BLaER1 (cell line): ENCODE measurements around the gene CLIC1.

Source experiments
- H3K27ac ChIP-seq: shearing (Covaris generic); formaldehyde crosslinking; 2 replicates; pipeline ENCODE4 v1.8.1; 2022
- H3K27me3 ChIP-seq: shearing (Covaris generic); formaldehyde crosslinking; 2 replicates; pipeline ENCODE4 v1.8.1; 2022
- H3K36me3 ChIP-seq: shearing (Covaris generic); formaldehyde crosslinking; 2 replicates; pipeline ENCODE4 v1.8.1; 2022
- H3K4me1 ChIP-seq: shearing (Covaris generic); formaldehyde crosslinking; 2 replicates; pipeline ENCODE4 v1.8.1; 2022
- H3K4me2 ChIP-seq: shearing (Covaris generic); formaldehyde crosslinking; 2 replicates; pipeline ENCODE4 v1.8.1; 2022
- H3K4me3 ChIP-seq: shearing (Covaris generic); formaldehyde crosslinking; 2 replicates; pipeline ENCODE4 v1.8.1; 2022
- H3K9ac ChIP-seq: shearing (Covaris generic); formaldehyde crosslinking; 2 replicates; pipeline ENCODE4 v1.8.1; 2022
- H3K9me3 ChIP-seq: shearing (Covaris generic); formaldehyde crosslinking; 2 replicates; pipeline ENCODE4 v1.8.1; 2022
- H4K20me1 ChIP-seq: shearing (Covaris generic); formaldehyde crosslinking; 2 replicates; pipeline ENCODE4 v1.8.1; 2022
- Cebpa-rat ChIP-seq: shearing (Covaris generic); IDR thresholded peaks from 2 replicates; pipeline ENCODE4 v1.8.1; 2022

Gene CLIC1

DNA sequence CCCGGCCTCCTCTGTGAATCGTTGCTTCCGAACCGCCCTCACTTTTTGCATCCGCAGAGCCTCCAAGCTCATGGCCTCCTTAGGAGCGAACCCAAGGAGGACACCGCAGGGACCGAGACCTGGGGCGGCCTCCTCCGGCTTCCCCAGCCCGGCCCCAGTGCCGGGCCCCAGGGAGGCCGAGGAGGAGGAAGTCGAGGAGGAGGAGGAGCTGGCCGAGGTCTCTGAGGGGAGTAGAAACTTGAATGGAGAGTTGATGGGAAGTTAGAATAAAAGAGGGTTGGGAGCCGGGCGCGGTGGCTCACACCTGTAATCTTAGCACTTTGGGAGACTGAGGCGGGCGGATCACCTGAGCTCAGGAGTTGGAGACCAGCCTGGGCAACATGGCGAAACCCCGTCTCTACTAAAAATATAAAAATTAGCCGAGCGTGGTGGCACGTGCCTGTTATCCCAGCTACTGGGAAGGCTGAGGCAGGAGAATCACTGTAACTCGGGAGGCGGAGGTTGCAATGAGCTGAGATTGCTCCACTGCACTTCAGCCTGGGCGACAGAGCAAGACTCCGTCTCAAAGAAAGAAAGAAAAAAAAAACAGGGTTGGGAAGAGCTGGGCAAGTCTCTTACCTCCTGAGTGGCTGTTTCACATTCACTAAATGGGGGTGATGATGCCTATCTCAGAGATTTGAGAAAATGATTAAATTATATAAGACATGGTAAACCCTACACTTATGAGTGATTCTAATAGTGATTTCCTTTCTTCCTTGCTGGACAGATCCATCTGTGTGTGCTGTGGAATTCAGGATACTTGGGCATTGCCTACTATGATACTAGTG, 4.3 kb upstream of the CLIC1 start:
- Histone ChIP-seq H3K4me3 (peak overlapping the region; percentile 89), H3K4me1 (peaks cover 66% of the 10 kb centered on the region), H3K27ac (peak overlapping the region; percentile 96), H3K4me2 (peak overlapping the region; percentile 98), H3K9ac (peak overlapping the region; percentile 97), H3K9me3 (no peaks in the 10 kb centered on the region), H3K27me3 (no peaks in the 10 kb centered on the region), H4K20me1 (no peaks in the 10 kb centered on the region), H3K36me3 (peaks cover 41% of the 10 kb centered on the region)
- TF ChIP-seq Cebpa-rat: no peak

DNA sequence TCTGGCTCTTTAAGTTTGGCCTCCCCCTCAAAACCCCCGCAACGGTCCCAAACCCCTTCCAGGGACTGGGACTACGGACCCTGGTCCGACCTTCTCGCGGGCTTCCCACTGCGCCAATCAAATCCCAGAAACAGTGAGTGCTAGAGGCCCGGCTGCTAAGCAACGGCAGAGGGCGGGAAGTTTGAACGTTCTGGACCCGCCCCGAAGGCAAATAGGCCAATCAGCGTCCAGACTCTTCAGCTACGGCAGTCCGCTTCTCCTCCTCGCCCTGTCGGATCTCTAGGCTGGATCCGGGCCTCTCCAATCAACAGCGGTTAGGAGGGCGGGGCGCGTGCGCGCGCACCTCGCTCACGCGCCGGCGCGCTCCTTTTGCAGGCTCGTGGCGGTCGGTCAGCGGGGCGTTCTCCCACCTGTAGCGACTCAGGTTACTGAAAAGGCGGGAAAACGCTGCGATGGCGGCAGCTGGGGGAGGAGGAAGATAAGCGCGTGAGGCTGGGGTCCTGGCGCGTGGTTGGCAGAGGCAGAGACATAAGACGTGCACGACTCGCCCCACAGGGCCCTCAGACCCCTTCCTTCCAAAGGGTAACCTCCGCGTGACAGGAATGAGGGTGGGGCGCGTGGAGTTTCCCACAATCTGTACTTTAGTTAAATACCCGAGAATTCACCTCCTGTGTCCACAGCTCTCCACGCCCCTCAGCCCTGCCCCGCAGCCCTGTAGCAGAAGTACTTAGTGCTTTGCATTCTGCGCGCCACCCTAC, 3.5 kb upstream of the CLIC1 start, which contains the start of gene MSH5:
Gene MSH5 (plus strand): TSS at position 367 of the 758 bp plus-strand sequence. CDS start 462 bp downstream, outside the sequence.
- Histone ChIP-seq H3K9ac (peak within 1 kb of the TSS; percentile 97), H4K20me1 (no peaks in the 10 kb centered on the region; the same call in 1 of the 2 replicates), H3K4me2 (peak within 1 kb of the TSS; percentile 98), H3K36me3 (peaks cover 36% of the 10 kb centered on the region), H3K27me3 (no peaks in the 10 kb centered on the region), H3K9me3 (no peaks in the 10 kb centered on the region), H3K27ac (peak within 1 kb of the TSS; percentile 99), H3K4me1 (peaks cover 62% of the 10 kb centered on the region), H3K4me3 (peak within 1 kb of the TSS; percentile 89)
- no peak for TF ChIP-seq Cebpa-rat

DNA sequence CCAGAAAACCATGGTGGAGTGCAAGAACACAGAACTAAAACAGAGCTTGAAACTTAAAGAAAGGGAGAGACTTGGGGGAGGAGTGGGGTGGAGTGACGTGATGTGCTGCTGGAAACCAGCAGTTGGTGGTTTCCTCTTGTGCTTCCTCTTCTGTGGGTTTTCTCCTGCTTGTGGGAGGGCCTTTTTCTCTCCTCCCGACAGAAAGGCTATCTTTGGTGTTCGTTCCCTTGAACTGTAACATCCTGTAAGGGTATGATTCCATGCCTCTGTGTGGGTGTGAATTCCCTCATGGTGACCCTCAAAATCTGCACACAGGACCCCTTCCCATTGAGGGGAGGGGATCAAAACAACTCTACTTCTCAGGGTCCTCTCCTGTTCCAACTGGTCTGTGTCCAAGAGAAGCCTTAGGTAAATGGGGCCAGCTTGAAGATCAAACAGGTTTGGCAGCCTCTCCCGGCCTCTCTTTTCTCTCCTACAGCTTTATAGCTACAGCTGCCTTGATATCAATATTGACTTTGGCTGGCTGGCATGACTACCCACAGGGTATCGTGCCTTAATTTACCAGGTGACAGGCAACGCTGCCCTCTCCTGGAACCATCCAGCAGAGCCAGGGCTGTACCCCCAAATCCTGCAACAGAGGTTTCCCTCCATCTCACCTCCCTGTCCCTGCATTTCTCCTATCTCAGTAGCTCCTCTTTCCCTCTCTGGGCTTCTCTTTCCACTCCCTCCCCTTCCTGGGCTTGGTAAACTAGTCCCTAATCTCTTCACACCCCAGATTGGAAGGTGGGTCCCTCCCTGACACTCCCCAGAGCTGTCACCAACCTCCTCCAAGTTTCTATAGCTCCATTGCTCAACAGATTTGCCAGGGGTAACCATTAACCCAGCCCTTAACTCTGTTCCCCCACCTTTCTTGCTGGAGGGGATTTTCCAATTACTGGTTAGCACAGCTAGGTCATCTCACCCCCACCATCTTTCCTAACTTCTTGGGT, 2.0 kb upstream of the CLIC1 start:
- Histone ChIP-seq H3K27ac (peak overlapping the region; percentile 99), H3K36me3 (peaks cover 34% of the 10 kb centered on the region), H3K4me2 (peak overlapping the region; percentile 98), H3K4me1 (peaks cover 63% of the 10 kb centered on the region), H3K9me3 (no peaks in the 10 kb centered on the region), H3K9ac (peak overlapping the region; percentile 97), H3K27me3 (no peaks in the 10 kb centered on the region), H4K20me1 (peaks cover 15% of the 10 kb centered on the region), H3K4me3 (peak overlapping the region; percentile 89)
- TF ChIP-seq Cebpa-rat: no peak

DNA sequence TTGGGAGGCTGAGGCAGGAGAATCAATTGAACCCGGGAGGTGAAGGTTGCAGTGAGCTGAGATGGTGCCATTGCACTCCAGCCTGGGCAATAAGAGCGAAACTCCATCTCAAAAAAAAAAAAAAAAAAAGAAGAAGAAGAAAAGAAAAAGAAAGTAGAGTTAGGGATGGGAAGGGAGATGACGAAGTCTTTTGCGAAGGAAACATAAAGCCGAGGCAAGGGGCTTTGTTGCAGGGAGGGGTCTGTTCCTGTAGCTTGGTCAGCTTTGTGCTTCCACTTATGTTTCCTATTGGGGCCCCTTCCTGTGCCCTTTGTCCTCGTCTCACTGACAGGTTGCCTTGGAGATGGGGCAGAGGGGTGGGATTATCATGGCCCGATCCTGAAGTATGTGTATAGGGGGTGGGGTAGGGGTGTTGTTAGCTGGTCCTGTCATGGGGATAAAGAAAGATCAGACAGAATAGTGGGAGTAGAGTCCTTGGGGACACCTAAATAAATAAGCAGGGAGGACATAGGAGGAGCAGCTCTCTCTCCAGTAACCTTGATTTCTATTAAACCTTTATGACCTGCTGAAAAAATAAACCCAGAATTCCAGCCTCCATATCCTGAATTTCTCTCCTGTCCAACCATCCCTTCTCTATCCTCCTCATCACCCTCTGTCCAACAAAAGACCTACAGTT, 1.1 kb upstream of the CLIC1 start:
- Histone ChIP-seq H3K27me3 (no peaks in the 10 kb centered on the region), H3K27ac (peak overlapping the region; percentile 99), H3K4me1 (peaks cover 68% of the 10 kb centered on the region), H3K9me3 (no peaks in the 10 kb centered on the region), H3K4me3 (peak overlapping the region; percentile 89), H4K20me1 (peaks cover 21% of the 10 kb centered on the region), H3K36me3 (peaks cover 34% of the 10 kb centered on the region), H3K9ac (peak overlapping the region; percentile 97), H3K4me2 (peak overlapping the region; percentile 98)
- TF ChIP-seq Cebpa-rat: no peak

DNA sequence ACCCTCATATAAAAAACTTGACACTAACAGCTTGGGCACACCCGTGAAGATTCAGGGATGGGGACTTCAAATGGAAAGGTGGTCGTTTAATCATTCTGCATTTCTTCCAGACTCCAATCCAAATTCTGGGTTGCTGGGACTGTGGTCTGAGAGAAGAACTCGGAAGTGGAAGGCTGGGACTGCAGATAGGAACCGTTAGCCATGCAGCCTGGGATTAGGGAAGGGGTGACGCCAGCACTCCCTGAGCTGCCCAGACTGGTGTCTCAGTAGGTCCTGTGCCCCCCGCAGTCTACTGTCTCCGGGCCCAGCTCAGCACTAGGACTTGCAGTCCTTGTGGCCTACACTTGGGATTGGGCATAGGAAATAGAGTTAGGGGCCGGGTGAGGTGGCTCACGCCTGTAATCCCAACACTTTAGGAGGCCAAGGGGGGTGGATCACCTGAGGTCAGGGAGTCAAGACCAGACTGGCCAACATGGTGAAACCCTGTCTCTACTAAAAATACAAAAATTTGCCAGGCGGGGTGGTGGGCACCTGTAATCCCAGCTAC, 511 bp upstream of the CLIC1 start:
- Histone ChIP-seq H3K4me1 (peaks cover 68% of the 10 kb centered on the region), H3K4me3 (peak overlapping the region; percentile 89), H3K27ac (peak overlapping the region; percentile 99), H3K4me2 (peak overlapping the region; percentile 98), H4K20me1 (peaks cover 27% of the 10 kb centered on the region), H3K9me3 (no peaks in the 10 kb centered on the region), H3K27me3 (no peaks in the 10 kb centered on the region), H3K9ac (peak overlapping the region; percentile 97), H3K36me3 (peaks cover 34% of the 10 kb centered on the region)
- TF ChIP-seq Cebpa-rat: no peak

DNA sequence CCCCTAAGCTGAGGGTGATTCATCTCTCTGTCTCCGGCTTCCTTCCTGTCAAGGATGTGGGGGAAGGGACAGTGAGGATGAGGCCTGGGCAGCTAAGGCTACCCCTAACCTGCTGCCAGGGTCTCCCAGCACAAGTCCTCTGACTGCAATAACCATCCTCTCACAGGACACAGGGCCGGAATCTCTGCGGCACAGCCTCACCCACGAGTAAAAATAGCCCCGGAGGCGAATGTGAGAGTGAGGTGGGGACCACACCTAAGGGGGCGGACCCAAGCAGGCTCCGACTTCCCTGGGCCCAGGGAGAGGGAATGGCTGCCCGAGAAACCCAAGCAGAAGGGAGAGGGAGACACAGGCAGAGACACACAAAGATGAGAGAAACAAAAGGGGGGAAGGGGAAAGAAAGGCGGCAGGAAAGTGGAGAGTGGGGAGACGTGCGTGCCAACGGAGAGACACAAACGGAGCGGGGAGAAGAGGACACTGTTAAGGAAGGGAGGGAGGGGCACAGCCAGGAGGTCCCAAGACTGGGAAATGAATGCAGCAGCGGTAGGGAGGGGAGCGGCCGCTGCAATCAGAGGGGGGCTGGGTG, 1.4 kb downstream of the CLIC1 start:
- H3K27me3 ChIP-seq: no peaks in the 10 kb centered on the region
- no peaks in the 10 kb centered on the region for H3K9me3 ChIP-seq
- peak overlapping the region; percentile 98 for H3K4me2 ChIP-seq
- H4K20me1 ChIP-seq: peaks cover 43% of the 10 kb centered on the region
- H3K4me3 ChIP-seq: peak overlapping the region; percentile 89
- H3K4me1 ChIP-seq: peaks cover 72% of the 10 kb centered on the region
- peak overlapping the region; percentile 97 for H3K9ac ChIP-seq
- peaks cover 43% of the 10 kb centered on the region for H3K36me3 ChIP-seq
- H3K27ac ChIP-seq: peak overlapping the region; percentile 99
- no peak for TF ChIP-seq Cebpa-rat

DNA sequence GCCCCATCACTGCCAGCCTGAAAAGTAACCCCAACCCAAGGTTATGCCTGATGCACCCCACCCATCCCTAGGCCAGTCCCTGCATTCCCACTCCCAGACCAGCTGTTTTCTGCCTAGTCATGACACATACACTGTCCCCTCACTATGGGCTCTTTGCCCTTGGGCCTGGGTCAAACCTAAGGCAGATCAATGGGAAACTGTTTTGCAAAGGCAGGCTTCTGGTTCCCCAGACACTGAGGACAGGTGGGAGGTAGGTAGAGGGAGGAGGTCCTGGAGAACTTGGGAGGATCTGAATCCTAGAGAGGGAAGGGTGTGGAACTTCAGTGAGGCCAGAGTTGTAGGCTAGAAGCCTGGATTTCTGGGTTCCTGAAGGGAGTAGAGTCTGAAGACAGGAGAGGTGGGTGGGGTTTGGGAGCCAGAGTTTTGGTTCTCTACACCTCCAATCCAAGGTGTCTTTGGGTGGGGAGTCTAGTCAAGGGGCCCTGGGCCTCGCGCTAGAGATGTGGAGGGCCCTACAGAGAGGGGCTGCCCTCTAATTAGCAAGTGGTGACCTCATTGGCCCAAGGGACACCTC, 2.0 kb downstream of the CLIC1 start:
- Histone ChIP-seq H3K4me1 (peaks cover 70% of the 10 kb centered on the region), H3K9me3 (no peaks in the 10 kb centered on the region), H3K27ac (peak overlapping the region; percentile 99)

DNA sequence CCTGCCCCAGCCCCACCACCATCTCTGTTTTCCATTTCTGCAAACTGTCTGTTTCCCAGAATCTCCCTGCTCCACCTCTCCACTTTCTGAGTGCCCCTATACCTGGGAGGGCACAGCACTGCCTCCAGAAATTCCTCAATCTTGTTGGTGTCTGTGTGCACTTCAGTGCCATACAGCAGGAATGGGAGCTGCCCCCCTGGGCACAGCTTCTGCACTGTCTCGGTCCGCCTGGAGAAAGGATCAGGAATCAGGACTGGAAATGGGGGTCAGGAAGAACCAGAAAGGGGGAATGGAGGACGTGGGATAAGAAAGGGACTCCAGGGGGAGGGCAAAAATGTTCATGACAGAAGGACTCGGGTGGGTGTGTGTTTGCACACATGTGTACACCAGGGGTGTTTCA, 2.6 kb downstream of the CLIC1 start:
- Histone ChIP-seq H3K9ac (peak overlapping the region; percentile 97), H3K4me2 (peak overlapping the region; percentile 98), H3K9me3 (no peaks in the 10 kb centered on the region)

More for the DNA sequence above, 2.0 kb downstream of the CLIC1 start:
- peaks cover 43% of the 10 kb centered on the region for H3K36me3 ChIP-seq
- peak overlapping the region; percentile 89 for H3K4me3 ChIP-seq
- no peaks in the 10 kb centered on the region for H3K27me3 ChIP-seq
- TF ChIP-seq Cebpa-rat: no peak
- H3K9ac ChIP-seq: peak overlapping the region; percentile 97
- peaks cover 43% of the 10 kb centered on the region for H4K20me1 ChIP-seq
- peak overlapping the region; percentile 98 for H3K4me2 ChIP-seq

More for the DNA sequence above, 2.6 kb downstream of the CLIC1 start:
- H3K36me3 ChIP-seq: peaks cover 45% of the 10 kb centered on the region
- H4K20me1 ChIP-seq: peaks cover 49% of the 10 kb centered on the region
- peak overlapping the region; percentile 99 for H3K27ac ChIP-seq
- TF ChIP-seq Cebpa-rat: no peak
- no peaks in the 10 kb centered on the region for H3K27me3 ChIP-seq
- peaks cover 69% of the 10 kb centered on the region for H3K4me1 ChIP-seq
- peak overlapping the region; percentile 89 for H3K4me3 ChIP-seq
